Cardiac muscle cell (in vitro differentiated cells and primary cell): Measurements from ENCODE around the gene MBNL2. TPM values are rescaled to one million over a fixed set of nuclear protein-coding genes. Genes with fewer than 3 reads are reported as not detected.

Source experiments
- DNase-seq, 2 donors: peaks; one replicate each; pipeline versions ENCODE4 v3.0.0 to v3.0.0-alpha.2; 2010 to 2017; ENCODE audit warnings: low read depth in 1 of 2, low spot score in 1 of 2
- H3K27ac ChIP-seq: fragments of 200-600 bp; sonication (generic); 2 replicates; pipeline ENCODE4 v1.5.1; 2016
- H3K27me3 ChIP-seq: fragments of 200-600 bp; sonication (generic); 2 replicates; pipeline ENCODE4 v1.6.0; 2016; ENCODE audit warnings: control low read depth
- H3K36me3 ChIP-seq: fragments of 200-600 bp; sonication (generic); 2 replicates; pipeline ENCODE4 v1.5.1; 2016; ENCODE audit warnings: control low read depth
- H3K4me1 ChIP-seq: fragments of 200-600 bp; sonication (generic); 2 replicates; pipeline ENCODE4 v1.8.1; 2017; ENCODE audit warnings: low read depth, mild to moderate bottlenecking, mixed run types
- H3K4me3 ChIP-seq: fragments of 200-600 bp; sonication (generic); 2 replicates; pipeline ENCODE4 v1.5.1; 2016; ENCODE audit warnings: mild to moderate bottlenecking
- H3K9me3 ChIP-seq: fragments of 200-600 bp; sonication (generic); 2 replicates; pipeline ENCODE4 v1.5.1; 2017; ENCODE audit warnings: low read depth, mild to moderate bottlenecking, control low read depth
- CTCF ChIP-seq: IDR thresholded peaks from 2 replicates; pipeline ENCODE4 v1.5.1; 2012; ENCODE audit warnings: low read depth, mild to moderate bottlenecking, low read length
- polyA plus RNA-seq: library from polyadenylated mRNA; unstranded; fragments of >200 nt; fragmentation: Nextera tagmentation; extraction: Ambion mirVana; gene quantifications from 2 replicates; pipeline ENCODE4 v1.2.1, GENCODE V29; 2016
- total RNA-seq: library from RNA; depleted of rRNA; stranded (reverse); fragments of >200 nt; gene quantifications from 2 replicates; pipeline ENCODE4 v1.2.3, GENCODE V29; 2016

MBNL2 gene
- total and polyA plus RNA-seq, 2 experiments from 2014 or later: 15.2 to 27.8 TPM

- no peaks in the 10 kb centered on the region for H3K27me3 ChIP-seq
- no peak overlapping the region for H3K4me3 ChIP-seq
- no peak overlapping the region for H3K27ac ChIP-seq
- no peak for TF ChIP-seq CTCF
- no peaks in the 10 kb centered on the region for H3K36me3 ChIP-seq
- no peaks in the 10 kb centered on the region for H3K9me3 ChIP-seq
- no peak for DNase-seq
- no peaks in the 10 kb centered on the region for H3K4me1 ChIP-seq
Observed at GRCh38 chr13:97185291-97185690, 36.8 kb upstream of the MBNL2 start.

DNA sequence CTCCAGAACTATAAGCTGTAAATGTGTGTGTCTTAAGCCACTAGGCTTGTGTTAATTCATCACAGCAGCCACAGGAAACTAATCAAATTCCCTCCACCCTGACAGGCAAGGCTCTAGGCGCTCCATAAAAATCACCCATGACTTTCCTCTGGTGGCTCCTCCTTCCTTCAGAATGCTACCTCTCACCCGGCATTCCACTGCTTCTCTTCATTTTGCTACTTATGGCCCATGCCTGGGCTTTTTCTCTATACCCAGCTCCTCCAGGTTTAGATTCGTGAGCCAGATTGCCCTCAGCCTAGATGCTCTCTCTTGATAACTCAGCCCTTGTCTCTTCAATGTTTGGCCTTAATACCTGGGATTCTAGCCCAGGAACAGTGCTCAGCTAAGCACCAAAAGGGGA lies 36.4 kb upstream of the MBNL2 start:
- no peak overlapping the region for H3K4me3 ChIP-seq
- no peaks in the 10 kb centered on the region for H3K9me3 ChIP-seq
- TF ChIP-seq CTCF: no peak
- DNase-seq: no peak
- H3K36me3 ChIP-seq: no peaks in the 10 kb centered on the region
- no peaks in the 10 kb centered on the region for H3K4me1 ChIP-seq
- no peaks in the 10 kb centered on the region for H3K27me3 ChIP-seq
- no peak overlapping the region for H3K27ac ChIP-seq

- no peaks in the 10 kb centered on the region for H3K9me3 ChIP-seq
- no peaks in the 10 kb centered on the region for H3K4me1 ChIP-seq
- no peak overlapping the region for H3K4me3 ChIP-seq
- DNase-seq: no peak
- no peaks in the 10 kb centered on the region for H3K27me3 ChIP-seq
- no peaks in the 10 kb centered on the region for H3K36me3 ChIP-seq
- no peak overlapping the region for H3K27ac ChIP-seq
- TF ChIP-seq CTCF: no peak
Observed at GRCh38 chr13:97188207-97188606, 33.9 kb upstream of the MBNL2 start.

GRCh38 chr13:97189928-97190327 lies 32.2 kb upstream of the MBNL2 start:
- H3K36me3 ChIP-seq: no peaks in the 10 kb centered on the region
- H3K27ac ChIP-seq: no peak overlapping the region
- TF ChIP-seq CTCF: no peak
- no peak overlapping the region for H3K4me3 ChIP-seq
- H3K4me1 ChIP-seq: no peaks in the 10 kb centered on the region
- no peak for DNase-seq
- H3K9me3 ChIP-seq: no peaks in the 10 kb centered on the region
- no peaks in the 10 kb centered on the region for H3K27me3 ChIP-seq

DNA sequence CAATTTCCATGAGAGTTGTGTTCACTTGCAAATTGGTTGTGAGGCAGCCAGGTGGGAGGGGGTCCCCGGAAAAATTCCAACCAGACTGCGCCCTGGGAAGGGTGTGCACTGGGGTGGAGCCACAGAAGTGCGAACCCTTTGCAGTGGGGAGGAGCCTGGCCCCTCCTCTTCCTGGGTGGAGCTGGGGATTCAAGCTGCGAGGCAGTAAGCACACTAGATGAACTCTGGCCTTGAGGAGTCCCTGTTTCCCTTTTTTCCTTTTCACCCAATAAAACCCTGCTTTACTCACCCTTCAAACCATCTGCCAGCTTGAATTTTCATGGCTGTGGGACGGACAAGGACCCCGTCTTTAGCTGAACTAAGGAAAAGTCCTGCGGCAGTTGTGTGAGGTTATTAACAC lies 31.0 kb upstream of the MBNL2 start:
- Histone ChIP-seq H3K4me1 (no peaks in the 10 kb centered on the region), H3K4me3 (no peak overlapping the region), H3K27me3 (no peaks in the 10 kb centered on the region), H3K9me3 (no peaks in the 10 kb centered on the region), H3K27ac (no peak overlapping the region), H3K36me3 (no peaks in the 10 kb centered on the region)
- TF ChIP-seq CTCF: no peak
- no peak for DNase-seq

DNA sequence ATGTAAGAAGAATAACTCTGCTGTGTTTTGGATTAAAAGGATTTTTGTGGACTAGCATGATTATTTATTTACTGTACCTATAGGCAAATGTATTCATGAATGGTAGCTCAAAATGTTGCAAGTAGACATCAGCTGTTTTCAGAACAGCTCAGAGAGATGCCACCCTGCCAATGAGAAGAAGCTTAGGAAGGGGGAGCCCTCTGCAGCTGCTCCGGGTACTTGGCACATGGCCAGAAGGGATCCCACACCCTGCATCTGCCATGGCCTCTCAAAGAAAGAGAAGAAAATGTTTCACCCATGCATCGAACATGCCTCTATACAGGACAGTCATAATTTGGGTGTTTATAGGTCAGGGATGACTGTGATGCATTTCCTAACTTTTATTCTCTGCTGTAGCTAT lies 30.5 kb upstream of the MBNL2 start:
- Histone ChIP-seq H3K27ac (no peak overlapping the region), H3K4me3 (no peak overlapping the region), H3K36me3 (no peaks in the 10 kb centered on the region), H3K9me3 (no peaks in the 10 kb centered on the region), H3K27me3 (no peaks in the 10 kb centered on the region), H3K4me1 (no peaks in the 10 kb centered on the region)
- no peak for DNase-seq
- no peak for TF ChIP-seq CTCF
